IPS-NIHi7 (cell line): Measurements from ENCODE around the gene SPPL3.
"Not testable (repeated sequence)": the region's sequence is repeated elsewhere in the genome, so short reads cannot be mapped to it uniquely, and the experiment has no call there.

Experiments
- DNase-seq: peaks from one replicate; pipeline ENCODE4 v3.0.0; 2012; ENCODE audit warnings: mixed read lengths; ENCODE audit errors: extremely low spot score

Gene SPPL3

DNA sequence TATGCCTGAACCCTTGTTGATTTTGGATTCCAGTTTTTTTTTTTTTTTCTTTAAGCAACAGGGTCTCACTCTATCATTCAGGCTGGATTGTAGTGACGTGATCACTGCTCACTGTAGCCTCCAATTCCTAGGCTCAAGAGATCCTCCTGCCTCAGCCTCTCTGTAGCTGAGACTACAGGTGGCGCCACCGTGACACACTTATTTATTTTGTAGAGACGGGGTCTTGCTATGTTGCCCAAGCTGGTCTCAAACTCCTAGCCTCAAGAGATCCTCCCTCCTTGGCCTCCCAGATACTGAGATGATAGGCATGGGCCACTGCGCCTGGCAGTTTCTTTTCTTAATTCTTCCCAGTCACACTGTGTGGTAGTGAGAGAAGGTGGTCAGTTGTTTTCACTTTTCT, 153.4 kb downstream of the SPPL3 start:
- DNase-seq = no peak

DNA sequence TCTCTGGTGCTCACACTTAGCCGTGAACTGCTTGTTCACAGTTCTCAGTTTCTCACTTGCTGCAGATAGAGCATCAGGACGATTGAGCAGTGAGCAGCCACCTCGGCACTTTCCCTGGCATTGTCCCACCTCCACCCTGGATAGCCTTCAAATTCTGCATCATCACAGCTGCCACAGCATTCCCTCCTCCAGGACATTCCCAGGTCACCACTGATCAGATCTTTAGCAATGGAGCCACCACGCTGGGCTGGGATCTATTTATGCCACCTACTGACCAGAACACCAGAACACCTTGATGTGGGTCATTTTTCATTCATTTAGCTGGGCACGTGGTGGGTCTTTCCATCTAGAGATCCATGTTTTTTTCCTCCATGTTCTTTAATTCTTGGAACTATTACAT, 154.9 kb downstream of the SPPL3 start:
- DNase-seq = no peak

DNA sequence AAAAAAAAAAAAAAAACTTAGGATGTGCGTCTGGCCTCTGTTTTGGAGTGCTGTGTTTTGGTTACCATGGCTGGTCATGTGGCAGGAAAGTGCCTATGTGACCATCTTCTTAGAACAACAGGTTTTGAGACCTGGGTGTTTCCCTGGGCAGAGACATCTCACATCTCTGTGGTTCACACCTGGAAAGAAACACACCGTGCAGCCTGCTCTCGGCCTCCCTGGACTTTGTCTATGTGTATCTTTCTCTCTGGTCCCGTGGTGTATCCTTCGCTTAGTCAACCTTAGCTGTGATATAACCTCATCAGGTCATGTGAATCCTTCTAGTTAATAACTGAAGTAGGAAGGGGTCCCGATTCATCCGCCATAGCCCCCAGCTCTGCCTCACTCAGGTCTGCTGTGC, 155.9 kb downstream of the SPPL3 start:
- no peak for DNase-seq

DNA sequence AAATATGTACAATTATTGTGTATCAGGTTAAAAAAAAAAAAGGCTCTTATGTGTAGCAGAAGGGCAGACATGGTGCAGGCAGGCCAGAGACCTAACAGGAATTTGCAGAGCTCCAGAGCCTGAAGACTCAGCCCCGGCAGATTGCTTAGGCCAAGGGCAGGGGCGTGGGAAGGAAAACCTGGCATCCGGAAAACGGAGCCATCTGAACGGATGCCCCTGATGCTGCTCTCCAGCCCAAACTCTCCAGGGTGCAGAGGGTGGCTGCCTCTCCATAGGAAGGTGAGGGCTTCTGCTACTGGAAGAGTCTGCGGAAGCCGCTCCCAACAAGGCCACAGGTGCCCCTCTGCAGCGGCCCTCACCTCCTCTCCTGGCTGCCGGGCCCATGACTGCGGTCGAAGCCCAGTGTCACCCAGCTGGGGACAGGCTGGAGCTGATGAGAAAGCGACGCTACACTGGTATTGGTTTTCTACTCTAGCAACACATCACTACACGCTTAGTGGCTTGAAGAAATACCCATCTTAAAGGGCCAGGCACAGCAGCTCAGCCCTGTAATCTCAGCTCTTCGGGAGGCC, 159.2 kb downstream of the SPPL3 start:
- no peak for DNase-seq

DNA sequence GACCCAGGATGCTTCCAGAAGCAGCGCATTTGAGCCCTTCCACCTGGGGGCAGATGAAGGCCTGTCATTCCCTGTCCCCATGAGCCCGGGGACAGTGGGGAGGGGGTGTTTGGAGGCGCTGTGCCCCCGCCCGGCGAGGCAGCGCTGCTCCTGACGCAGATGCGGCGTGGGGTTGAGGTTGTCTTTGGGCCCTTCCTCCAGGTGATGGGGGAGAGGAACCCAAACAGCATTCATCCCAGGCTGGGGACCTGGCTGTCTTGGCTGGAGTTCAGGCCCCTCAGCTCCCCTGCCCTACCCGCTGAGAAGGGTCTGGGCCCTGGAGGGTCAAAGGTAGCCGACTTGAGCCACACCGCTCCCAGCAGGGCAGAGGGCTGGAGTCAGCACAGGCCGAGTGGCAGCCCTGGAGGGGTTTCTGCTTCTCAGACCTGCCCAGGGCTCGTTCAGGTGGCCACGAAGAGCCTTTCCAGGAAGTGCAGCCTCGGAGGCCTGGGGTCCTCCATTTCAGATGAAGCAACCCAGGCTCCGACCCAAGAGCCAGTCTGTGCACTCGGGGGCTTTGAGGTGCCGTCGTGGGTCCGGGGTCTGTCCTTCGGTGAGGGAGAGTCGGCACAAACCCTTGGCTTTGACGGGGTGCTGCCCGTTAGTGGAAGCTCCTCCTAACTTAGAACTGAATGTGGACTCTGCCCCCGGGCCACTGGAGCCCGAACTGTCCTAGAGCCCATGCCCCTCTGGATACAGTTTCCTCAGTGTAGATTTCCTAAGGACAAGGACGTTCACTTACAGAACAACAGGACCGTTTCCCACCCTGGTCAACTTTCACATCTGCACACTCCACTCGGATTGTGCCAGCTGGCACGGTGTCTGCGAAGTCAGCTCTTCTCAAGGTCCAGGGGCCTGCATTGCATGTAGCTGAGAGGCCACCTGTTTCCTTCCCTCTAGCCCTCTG, 162.4 kb downstream of the SPPL3 start:
- no peak for DNase-seq

DNA sequence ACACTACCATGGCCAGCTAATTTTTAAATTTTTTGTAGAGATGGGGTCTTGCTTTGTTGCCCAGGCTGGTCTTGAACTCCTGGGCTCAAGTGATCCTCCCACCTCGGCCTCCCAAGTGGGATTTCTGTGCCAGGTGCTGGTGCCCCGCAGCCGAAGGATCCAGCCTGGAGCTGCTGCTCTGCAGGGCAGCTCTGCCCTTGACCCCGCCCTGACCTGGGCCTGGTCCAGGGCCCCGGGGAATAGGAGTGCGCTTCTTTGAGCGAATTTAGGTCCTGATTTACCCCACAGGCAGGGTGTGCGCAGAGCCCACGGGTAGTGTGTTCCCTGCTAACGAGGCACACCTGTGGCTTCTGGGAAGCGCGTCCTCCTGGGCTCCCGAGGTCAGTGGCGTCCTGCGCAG, 163.3 kb downstream of the SPPL3 start:
- DNase-seq = no peak

DNA sequence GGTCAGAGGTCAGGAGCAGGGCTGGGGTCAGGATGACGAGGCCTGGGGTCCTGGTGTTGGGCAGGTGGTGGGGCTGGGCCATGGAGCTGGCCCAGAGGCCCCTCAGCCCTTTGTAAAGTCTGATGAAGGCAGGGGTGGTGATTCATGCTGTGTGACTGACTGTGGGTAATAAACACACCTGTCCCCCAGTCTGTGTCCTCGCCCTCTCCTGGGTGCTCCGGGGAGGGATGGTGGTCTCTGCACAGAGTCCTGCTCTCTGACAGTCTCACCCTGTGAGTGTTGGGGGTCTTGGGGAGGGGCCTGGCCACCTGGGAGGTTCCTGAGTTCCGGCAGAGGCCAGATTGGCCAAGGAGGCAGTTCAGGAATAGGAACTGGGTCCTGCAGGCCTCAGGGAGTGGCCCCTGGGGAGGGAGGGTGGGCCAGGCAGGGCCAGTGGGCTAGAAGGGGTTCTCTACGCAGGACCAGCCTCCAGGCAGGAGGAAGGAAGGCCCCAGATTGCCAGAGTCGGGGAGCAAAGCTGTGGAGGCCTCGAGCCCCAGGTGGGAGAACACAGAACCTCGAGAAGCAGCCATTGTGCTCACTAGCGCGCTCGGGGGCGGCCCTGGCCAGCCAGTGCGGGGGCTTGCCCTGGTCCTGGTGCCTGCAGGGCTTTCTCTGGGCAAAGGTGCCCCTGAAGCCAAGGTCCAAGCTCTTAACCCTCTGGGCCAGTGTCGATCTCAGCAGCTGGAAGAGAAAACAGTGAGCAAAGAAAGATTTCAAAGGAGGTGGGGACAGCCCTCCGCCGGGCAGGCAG, 164.1 kb downstream of the SPPL3 start:
- no peak for DNase-seq

DNA sequence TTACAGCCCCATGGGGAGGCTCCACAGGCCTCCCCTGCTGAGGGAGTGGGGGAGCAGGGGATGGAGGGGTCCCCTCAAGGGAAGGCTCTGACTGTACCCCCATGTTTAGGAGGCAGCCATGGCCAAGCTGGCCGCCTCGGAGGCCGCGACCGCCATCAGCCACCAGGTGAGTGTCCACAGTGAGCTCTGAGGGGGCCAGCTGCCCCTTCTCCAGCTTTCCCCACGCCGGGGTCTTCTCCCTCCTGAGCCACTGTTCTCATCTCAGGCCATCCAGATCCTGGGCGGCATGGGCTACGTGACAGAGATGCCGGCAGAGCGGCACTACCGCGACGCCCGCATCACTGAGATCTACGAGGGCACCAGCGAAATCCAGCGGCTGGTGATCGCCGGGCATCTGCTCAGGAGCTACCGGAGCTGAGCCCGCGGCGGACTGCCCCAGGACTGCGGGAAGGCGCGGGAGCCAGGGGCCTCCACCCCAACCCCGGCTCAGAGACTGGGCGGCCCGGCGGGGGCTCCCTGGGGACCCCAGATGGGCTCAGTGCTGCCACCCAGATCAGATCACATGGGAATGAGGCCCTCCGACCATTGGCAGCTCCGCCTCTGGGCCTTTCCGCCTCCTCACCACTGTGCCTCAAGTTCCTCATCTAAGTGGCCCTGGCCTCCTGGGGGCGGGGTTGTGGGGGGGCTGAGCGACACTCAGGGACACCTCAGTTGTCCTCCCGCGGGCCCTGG, 165.0 kb downstream of the SPPL3 start:
- DNase-seq = no peak

DNA sequence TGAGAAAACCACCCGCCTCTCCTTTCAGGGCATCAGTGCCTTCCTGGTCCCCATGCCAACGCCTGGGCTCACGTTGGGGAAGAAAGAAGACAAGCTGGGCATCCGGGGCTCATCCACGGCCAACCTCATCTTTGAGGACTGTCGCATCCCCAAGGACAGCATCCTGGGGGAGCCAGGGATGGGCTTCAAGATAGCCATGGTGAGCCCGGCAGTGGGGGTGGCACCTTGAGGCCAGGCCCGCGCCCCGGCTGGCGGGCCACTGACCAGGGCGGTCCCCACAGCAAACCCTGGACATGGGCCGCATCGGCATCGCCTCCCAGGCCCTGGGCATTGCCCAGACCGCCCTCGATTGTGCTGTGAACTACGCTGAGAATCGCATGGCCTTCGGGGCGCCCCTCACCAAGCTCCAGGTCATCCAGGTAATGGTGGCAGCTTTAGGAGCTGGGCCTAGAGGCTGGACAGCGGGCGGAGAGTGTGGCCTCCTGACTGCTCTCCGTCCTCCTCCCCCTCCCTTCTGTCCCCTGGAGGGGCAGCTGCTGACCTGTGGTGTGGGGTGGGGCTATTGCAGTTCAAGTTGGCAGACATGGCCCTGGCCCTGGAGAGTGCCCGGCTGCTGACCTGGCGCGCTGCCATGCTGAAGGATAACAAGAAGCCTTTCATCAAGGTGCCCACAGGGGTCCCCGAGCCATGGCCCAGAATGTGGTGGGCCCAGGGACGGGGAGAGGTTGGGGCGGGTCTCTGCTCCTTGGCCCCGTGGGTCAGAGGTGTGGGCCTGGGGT, 165.7 kb downstream of the SPPL3 start:
- no peak for DNase-seq

DNA sequence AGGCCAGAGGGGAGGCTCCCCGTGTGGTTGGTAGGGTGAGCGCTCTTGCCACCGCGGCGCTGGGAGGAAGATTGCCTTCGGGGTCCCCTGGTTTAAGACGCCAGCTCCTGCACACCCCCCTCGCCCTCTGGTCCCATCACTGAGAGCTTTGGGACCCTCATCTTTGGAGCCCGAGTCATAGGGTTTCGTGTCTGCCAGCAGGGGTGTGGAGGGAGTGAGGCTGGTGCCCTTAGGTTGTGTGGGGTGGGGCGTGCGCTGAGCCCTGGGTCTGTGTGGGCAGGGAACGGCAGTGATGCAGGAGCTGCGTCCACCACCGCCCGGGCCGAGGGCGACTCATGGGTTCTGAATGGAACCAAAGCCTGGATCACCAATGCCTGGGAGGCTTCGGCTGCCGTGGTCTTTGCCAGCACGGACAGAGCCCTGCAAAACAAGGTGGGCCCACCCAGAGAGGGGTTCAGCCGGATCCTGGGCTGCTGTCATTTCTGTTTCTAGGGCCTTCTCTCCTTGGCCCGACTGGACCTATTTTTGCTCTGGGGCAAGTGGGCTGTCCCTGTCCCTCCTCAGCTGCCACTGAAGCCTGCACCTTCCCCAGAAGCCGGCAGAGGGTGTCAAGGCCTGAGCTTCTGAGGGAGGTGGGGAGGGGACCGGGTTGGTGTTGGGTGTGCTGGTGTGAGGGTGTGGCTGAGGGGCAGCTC, 166.5 kb downstream of the SPPL3 start:
- DNase-seq = peak; percentile 73

DNA sequence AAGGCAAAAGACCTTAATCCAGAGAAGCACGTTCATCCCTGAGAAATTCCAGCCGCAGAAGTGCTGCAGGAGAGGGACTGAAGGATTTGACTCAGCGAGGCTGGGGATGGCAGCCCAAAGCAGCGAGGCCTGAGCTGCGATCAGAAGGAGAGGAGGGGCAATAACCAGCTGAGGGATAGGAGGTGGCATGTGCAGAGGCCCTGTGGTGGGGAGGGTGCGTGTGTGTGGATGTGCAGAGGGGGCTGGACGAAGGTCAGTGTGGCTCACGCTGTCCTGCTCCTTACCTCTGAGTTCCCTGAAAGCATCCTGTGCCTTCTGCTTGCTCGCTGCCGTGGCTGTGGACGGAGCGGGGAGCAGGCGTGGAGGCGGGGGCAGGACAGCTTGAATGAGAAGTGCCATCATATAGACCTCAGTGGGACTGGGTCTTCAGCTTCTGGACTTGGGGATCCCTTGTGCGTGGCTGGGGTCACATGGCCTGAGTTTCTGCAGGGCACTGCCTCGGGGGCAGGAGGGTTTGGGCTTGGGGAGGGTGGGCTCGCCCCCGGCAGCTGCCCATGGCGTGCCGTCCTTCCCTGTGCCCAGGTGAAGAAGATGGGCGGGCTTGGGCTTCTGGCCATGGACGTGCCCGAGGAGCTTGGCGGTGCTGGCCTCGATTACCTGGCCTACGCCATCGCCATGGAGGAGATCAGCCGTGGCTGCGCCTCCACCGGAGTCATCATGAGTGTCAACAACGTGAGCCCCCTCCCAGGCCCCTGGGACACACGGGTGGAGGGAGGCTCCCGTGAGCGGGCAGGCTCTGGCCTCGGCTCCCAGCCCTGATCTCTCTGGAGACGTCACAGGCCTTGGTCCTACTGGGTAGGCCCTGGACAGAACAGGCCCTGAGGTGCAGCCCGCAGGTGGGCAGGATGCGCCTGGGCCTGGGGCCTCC, 167.5 kb downstream of the SPPL3 start:
- DNase-seq = no peak

DNA sequence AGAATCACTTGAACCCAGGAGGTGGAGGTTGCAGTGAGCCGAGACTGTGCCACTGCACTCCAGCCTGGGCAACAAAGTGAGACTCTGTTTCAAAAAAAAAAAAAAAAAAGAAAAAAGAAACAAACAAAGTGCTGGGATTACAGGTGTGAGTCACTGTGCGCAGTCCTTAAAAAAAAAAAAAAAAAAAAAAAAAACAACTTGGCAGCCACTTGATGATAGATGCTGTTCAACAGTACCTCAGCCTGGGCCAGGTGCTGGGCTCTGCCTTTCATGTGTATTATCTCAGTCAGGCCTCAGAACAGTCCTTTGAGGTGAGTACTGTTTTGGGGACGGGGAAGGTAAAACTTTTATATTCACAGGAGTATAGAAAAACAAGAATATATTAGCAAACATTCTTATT, 169.0 kb downstream of the SPPL3 start:
- no peak for DNase-seq

DNA sequence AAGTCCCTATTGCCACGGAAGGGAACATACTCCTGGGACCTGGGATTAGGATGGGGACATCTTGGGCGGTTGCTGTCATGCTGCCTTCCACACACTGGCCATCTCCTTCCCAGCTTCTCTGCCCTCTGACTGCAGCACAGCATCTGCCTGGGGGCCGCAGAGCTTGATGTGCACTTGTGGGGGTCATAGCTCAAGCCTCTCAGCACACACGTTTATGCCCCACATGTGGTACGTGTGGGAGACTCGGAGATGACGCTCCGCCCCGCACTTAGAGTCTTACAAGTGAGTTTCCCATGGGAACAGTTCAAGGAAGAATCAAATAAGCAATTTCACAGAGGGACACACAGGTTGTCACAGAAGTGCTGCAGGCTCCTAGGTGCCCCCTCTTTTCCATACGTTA, 169.9 kb downstream of the SPPL3 start:
- no peak for DNase-seq

DNA sequence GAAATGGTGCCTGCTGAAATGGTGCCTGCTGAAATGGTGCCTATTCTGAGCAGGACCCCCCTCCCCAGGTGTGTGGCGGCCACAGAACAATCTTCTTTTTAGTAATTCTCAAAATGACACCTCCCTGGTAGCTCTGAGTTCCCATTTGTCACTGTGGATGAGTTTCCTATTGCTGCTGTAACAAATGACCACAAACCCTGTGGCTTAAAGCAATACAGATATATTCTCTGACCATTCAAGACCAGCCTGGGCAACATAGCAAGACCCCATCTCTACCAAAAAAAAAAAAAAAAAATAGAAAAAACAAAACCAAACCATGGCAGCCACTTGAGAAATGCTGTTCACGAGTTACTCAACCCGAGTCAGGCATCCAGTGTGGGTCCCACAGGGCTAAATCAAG, 170.6 kb downstream of the SPPL3 start:
- DNase-seq = no peak

DNA sequence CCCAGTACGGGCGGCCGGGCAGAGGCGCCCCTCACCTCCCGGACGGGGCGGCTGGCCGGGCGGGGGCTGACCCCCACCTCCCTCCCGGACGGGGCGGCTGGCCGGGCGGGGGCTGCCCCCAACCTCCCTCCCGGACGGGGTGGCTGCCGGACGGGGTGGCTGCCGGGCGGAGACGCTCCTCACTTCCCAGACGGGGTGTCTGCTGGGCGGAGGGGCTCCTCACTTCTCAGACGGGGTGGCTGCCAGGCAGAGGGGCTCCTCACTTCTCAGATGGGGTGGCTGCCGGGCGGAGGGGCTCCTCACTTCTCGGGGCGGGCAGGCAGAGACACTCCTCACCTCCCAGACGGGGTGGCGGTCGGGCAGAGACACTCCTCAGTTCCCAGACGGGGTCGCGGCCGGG, 172.0 kb downstream of the SPPL3 start:
- DNase-seq = not testable (repeated sequence)

DNA sequence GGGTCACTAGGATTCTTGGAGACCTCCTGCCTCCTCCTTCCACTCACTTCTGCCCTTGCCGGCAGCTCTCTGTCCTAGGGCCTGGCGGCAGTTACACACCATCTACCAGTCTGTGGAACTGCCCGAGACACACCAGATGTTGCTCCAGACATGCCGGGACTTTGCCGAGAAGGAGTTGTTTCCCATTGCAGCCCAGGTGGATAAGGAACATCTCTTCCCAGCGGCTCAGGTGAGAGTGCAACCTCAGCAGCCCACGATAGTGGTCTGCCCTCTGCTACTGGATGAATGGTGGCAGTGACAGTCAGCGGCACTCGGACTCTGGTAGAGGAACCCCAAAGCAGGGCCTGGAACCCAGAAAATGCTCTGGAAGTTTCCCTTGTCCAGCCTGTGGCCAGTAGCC, 177.2 kb downstream of the SPPL3 start:
- DNase-seq = no peak

DNA sequence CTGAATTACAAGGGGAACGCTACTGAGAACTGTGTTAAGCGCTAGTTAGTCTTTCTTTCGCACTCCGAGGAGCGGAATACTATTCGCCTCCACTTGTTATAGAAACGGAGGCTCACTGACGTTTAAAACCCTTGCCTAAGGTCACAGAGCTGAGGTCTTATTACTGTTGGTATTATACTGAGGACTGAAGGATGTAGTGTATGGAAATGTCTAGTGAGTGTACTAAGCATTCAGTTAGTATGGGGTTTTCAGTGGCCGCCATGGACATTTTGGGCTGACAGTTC, 177.7 kb downstream of the SPPL3 start:
- no peak for DNase-seq

DNA sequence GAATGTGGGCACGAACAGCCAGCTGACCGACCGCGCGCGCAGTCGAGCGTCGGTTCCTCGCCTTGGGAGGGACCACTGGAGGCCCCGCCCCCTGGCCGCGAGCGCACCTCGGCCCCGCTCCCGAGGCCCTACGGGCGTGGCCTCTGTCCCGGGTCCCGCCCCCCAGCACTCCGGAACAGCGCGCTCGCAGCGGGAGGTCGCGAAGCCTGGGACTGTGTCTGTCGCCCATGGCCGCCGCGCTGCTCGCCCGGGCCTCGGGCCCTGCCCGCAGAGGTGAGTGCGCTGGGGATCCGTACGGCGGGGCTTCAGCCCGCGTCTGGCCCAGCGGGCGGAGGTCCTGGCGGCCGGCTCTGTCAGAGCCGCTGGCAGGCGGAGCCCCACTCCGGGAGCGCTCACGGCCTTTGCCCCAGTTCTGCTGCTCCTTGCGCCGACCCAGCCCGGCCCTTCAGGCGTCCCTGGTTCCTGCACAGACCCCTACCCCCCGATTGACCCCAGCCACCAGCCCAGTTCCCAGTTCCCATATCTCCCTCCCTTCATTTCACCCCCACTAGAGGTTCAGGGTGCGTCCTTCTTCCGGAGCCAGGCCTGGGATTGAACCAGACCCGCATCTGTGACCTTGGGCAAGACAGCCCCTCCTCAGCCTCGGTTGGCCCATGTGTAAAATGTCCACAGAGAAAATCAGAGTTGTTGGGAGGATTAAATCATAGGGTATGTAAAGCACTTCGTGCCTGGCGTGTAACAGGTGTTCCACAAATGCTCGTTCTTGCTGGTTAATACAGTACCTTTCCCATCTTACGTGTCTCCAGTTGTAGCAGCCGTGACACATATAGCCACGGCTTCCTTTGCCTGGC, 178.3 kb downstream of the SPPL3 start, which contains the start of gene ACADS:
Gene ACADS (plus strand): TSS at position 168 of the 851 bp plus-strand sequence. CDS start 60 bp downstream, at position 228.
- DNase-seq = peak; percentile 100
